Adrenal gland (tissue), 12 donors: ENCODE results near the gene FOXI1. TPM values are rescaled to one million over a fixed set of nuclear protein-coding genes. Genes with fewer than 3 reads are reported as not detected.
A peak's percentile ranks its signal among the peaks of the same experiment; 100 is the strongest.

Source experiments
- DNase-seq, 7 donors: peaks; one replicate each; pipeline ENCODE4 v3.0.0-alpha.2; 2019 to 2020
- H3K27ac ChIP-seq, 5 donors: fragments of 200-600 bp; sonication (generic) in 4 of 5; 1 replicate in 3 of 5; 2 replicates in 2 of 5; pipeline versions ENCODE4 v1.5.1 to v1.8.0; 2016 to 2020; ENCODE audit warnings: mild to moderate bottlenecking in 1 of 5
- H3K27me3 ChIP-seq: fragments of 200-600 bp; 2 replicates; pipeline ENCODE4 v1.8.0; 2021
- H3K36me3 ChIP-seq, 2 donors: fragments of 200-600 bp; replicated peaks in 1 of 2; 1 replicate in 1 of 2; 2 replicates in 1 of 2; pipeline versions ENCODE4 v1.5.1 to v1.8.0; 2018 to 2022
- H3K4me1 ChIP-seq, 2 donors: fragments of 200-600 bp; replicated peaks in 1 of 2; 1 replicate in 1 of 2; 2 replicates in 1 of 2; pipeline versions ENCODE4 v1.5.1 to v1.8.0; 2018 to 2021
- H3K4me3 ChIP-seq, 4 donors: fragments of 200-600 bp; sonication (generic) in 3 of 4; one replicate each; pipeline ENCODE4 v1.5.1; 2016 to 2018
- H3K9me3 ChIP-seq, 3 donors: fragments of 200-600 bp; sonication (generic) in 1 of 3; replicated peaks in 1 of 3; 1 replicate in 2 of 3; 2 replicates in 1 of 3; pipeline versions ENCODE4 v1.5.1 to v1.8.0; 2016 to 2021
- POLR2A ChIP-seq, 2 donors: fragments of 450-650 bp; IDR thresholded peaks; one replicate each; pipeline ENCODE4 v1.6.1; 2017; ENCODE audit warnings: antibody characterized with exemption in 2 of 2, mild to moderate bottlenecking in 2 of 2, moderate library complexity in 1 of 2
- WGBS, 4 donors: extraction: QIAGEN DNeasy Blood & Tissue Kit in 2 of 4; methylation state at CpG; one replicate each; pipeline versions ENCODE4 v1.1.5 to v1.1.7; 2013 to 2017; 5-methylcytosine and 5-hydroxymethylcytosine counted together
- intact Hi-C, 2 donors: fragments of 100-400 bp; cut with DNase I; formaldehyde crosslinking; loops; one replicate each; pipeline versions ENCODE4 v1.14.1 to v1.15.0; 2022 to 2023
- polyA plus RNA-seq, 3 donors: library from polyadenylated mRNA; stranded (reverse); fragments of 200-250 nt in 2 of 3; fragments of 350-450 nt in 1 of 3; fragmentation: Illumina TruSeq in 1 of 3; extraction: RNeasy Lipid Tissue Mini Kit (QIAGEN cat#74804) in 1 of 3; gene quantifications; one replicate each; pipeline ENCODE4 v1.2.3, GENCODE V29; 2013 to 2014
- total RNA-seq, 9 donors: library from RNA; depleted of rRNA in 4 of 9; stranded (reverse); fragments of >200 nt in 4 of 9; fragments of 120-200 nt in 1 of 9; fragmentation: NEBNext Ultra II Directional in 1 of 9; extraction: Animal tissue kit (Norgen Biotek cat#: 25700) in 1 of 9; gene quantifications; one replicate each; pipeline versions ENCODE4 v1.1.0 to v1.2.4, GENCODE V29; 2013 to 2023
- TF ChIP-seq, protein P1 (sequence below), 6 experiments: fragments of 450-650 bp in 4 of 6; fragments of 200-600 bp in 2 of 6; sonication (generic) in 1 of 6; IDR thresholded peaks; 1 replicate in 5 of 6; 2 replicates in 1 of 6; pipeline versions ENCODE4 v1.5.1 to v1.8.0; 2016 to 2021; ENCODE audit warnings: antibody characterized with exemption in 6 of 6, mild to moderate bottlenecking in 2 of 6, moderate library complexity in 1 of 6
- donor health status: healthy with polysubstance abuse.
- donor health status: Bipolar disorder and iron deficiency.
- donor health status: DM: yes; HTN: yes; CAD: no.
- donor health status: DM: no; HTN: no; CAD: no.
- donor health status: DM: no; HTN: no; CAD: no.
- donor health status: DM: yes; HTN: yes; CAD: no.

The FOXI1 gene
- total and polyA plus RNA-seq, 12 donors, result not detected

DNA sequence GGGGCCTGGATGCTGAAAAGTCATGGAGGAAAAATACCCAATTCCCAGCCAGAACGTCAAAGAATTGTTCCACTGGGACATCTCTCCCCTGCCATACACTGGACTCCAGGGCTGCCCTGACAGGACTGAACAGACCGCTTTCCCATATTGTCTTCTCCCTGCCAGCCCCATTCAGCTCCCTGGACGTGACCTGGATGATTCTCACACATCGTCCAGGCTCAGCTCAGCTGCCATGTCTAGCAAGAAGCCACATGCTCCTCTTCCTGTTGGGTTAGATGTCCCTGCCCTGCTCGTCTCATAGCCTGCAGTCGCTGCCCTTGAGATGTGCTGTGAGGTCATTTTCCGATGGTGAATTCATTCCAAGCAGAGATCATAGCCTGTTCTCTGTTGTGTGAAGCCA is 37.4 kb downstream of the FOXI1 start:
- H3K9me3 ChIP-seq, result no peaks in the 10 kb centered on the region
- no peak overlapping the region for H3K4me3 ChIP-seq
- H3K27me3 ChIP-seq, result no peaks in the 10 kb centered on the region
- peak in 4 of 7 donors; percentile 20 to 57 (median 40) for DNase-seq
- H3K4me1 ChIP-seq, result no peaks in the 10 kb centered on the region
- no peaks in the 10 kb centered on the region for H3K36me3 ChIP-seq
- intact Hi-C loops, result no loop called here
- no peak overlapping the region for H3K27ac ChIP-seq
- TF ChIP-seq, protein P1, sequence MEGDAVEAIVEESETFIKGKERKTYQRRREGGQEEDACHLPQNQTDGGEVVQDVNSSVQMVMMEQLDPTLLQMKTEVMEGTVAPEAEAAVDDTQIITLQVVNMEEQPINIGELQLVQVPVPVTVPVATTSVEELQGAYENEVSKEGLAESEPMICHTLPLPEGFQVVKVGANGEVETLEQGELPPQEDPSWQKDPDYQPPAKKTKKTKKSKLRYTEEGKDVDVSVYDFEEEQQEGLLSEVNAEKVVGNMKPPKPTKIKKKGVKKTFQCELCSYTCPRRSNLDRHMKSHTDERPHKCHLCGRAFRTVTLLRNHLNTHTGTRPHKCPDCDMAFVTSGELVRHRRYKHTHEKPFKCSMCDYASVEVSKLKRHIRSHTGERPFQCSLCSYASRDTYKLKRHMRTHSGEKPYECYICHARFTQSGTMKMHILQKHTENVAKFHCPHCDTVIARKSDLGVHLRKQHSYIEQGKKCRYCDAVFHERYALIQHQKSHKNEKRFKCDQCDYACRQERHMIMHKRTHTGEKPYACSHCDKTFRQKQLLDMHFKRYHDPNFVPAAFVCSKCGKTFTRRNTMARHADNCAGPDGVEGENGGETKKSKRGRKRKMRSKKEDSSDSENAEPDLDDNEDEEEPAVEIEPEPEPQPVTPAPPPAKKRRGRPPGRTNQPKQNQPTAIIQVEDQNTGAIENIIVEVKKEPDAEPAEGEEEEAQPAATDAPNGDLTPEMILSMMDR (IDR thresholded peaks at IDR 0.05), result no peak
- no peak for TF ChIP-seq POLR2A (IDR thresholded peaks at IDR 0.05)
- 64 to 77% (median 66%) methylated on average over 7 of the region's 7 CpGs for WGBS, 4 donors

DNA sequence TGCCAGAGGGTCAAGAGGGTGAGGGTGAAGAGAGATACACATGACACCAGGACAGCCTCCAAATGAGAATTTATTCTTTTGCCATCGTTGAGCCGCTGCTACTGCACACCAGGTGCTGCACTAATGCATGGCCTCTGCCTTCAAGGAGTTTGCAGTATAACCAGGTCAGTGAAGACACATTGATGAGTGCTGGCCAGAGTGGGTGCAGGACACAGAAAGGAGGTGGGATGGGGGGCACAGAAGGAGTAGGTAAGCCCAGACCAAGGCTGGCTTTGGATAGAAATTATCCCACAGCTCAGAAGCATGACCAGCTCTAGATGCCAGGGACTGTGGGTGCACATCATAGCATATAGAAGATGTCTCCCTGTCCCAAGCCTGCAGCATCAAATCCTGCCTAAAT is 38.0 kb downstream of the FOXI1 start:
- no peaks in the 10 kb centered on the region for H3K9me3 ChIP-seq
- TF ChIP-seq POLR2A (IDR thresholded peaks at IDR 0.05), result no peak
- TF ChIP-seq, protein P1 (IDR thresholded peaks at IDR 0.05), result no peak
- H3K4me3 ChIP-seq, result no peak overlapping the region
- intact Hi-C loops, result loop anchor here in 1 of 2 donors (2.0 kb wide), 1 partner anchor 29 kb away; no protein-coding TSS in a partner anchor
- 76 to 89% (median 84%) methylated on average over 2 of the region's 2 CpGs for WGBS, 4 donors
- H3K27ac ChIP-seq, result no peak overlapping the region
- H3K4me1 ChIP-seq, result no peaks in the 10 kb centered on the region
- DNase-seq, result no peak
- no peaks in the 10 kb centered on the region for H3K27me3 ChIP-seq
- H3K36me3 ChIP-seq, result no peaks in the 10 kb centered on the region

DNA sequence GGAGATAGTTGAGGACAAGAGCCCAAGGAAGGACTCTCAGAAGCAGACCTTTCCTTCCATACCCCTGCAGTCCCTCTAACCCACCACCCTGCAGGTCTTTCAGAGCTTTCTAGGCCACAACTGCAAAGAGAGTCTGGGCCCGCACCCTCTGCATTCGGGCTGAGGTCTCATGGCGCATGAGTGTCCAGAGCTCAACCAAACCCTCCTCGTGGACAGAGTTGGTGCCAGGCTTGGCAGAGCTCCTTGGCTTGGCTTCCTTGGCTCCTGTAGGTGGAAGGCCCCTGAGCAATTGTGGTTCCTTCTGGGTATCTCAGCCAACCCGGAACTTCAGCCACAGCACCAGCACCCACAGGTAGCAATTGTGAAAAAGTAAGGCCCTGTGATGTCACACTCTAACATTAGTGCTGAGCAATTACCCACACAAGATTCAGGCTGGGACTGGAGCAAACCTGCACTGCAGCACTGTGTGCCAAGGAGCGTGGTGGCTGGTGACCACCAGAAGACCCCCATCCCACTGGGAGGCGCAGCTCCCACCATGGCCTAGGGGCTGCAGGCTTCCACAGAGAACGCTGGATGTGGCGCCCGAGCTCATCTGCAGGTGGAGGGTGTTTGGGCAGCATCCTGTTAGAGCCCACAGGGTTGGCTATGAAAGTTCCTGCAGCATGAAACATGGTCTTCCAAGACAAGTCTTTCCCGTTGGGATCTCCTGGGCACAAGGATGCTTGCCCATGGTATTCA is 38.8 kb downstream of the FOXI1 start:
- no peaks in the 10 kb centered on the region for H3K36me3 ChIP-seq

DNA sequence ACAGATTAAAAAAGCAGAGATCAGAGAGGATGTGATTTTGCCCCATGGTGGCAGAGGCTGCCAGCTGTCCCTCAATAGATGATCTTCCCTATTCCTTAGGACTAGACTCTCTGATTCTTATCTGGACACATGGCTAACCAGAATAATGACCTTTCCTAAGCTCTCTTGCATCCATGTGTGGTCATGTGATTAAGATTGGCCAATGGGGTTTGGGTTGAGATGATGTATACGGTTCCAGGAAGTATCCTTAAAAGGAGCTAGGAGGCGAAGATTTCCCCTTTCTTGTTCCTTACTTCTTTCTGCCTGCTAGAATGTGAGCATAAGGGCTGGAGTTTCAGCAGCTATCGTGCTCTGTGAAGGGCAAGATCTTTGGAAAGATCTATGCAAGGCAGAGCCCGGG is 39.8 kb downstream of the FOXI1 start:
- 56 to 86% (median 69%) methylated on average over 4 of the region's 4 CpGs for WGBS, 4 donors
- Histone ChIP-seq H3K9me3 (no peaks in the 10 kb centered on the region), H3K4me3 (no peak overlapping the region), H3K27ac (no peak overlapping the region), H3K27me3 (no peaks in the 10 kb centered on the region), H3K36me3 (no peaks in the 10 kb centered on the region), H3K4me1 (no peaks in the 10 kb centered on the region)
- intact Hi-C loops, result loop anchor here in 1 of 2 donors (2.0 kb wide), 1 partner anchor 31 kb away; no protein-coding TSS in a partner anchor
- no peak for DNase-seq
- TF ChIP-seq, protein P1 (IDR thresholded peaks at IDR 0.05), result no peak
- no peak for TF ChIP-seq POLR2A (IDR thresholded peaks at IDR 0.05)

More for the DNA sequence above, 38.8 kb downstream of the FOXI1 start:
- H3K9me3 ChIP-seq, result no peaks in the 10 kb centered on the region
- no peak overlapping the region for H3K27ac ChIP-seq
- TF ChIP-seq, protein P1 (IDR thresholded peaks at IDR 0.05), result no peak
- TF ChIP-seq POLR2A (IDR thresholded peaks at IDR 0.05), result no peak
- no peak overlapping the region for H3K4me3 ChIP-seq
- no peaks in the 10 kb centered on the region for H3K4me1 ChIP-seq
- no peak for DNase-seq
- H3K27me3 ChIP-seq, result no peaks in the 10 kb centered on the region
- WGBS, 4 donors, result 83 to 99% (median 94%) methylated on average over 4 to 11 of the region's 11 CpGs
- intact Hi-C loops, result loop anchor here in 1 of 2 donors (2.0 kb wide), 1 partner anchor 30 kb away; no protein-coding TSS in a partner anchor
